CD4-positive, alpha-beta memory T cell (primary cell): ENCODE measurements around the gene GAS6. TPM values are rescaled to one million over a fixed set of nuclear protein-coding genes. Genes with fewer than 3 reads are reported as not detected.

Experiments
- CTCF ChIA-PET: fragments of 350-600 bp; sonication (Branson Sonifier 250); formaldehyde crosslinking; loops from one replicate; lab custom pipeline; 2021; ENCODE audit warnings: inconsistent platforms; ENCODE audit not compliant: partially characterized antibody; lab: Charles Lee
- POLR2A ChIA-PET: fragments of 350-600 bp; sonication (Branson Sonifier 250); formaldehyde crosslinking; loops from one replicate; lab custom pipeline; 2021; ENCODE audit not compliant: partially characterized antibody; lab: Charles Lee
- DNase-seq, 5 donors: peaks; one replicate each; pipeline versions ENCODE4 v3.0.0 to v3.0.0-alpha.2; 2020 to 2022; ENCODE audit warnings: mixed read lengths in 1 of 5
- H3K27ac ChIP-seq: one replicate; pipeline ENCODE4 v1.7.0; 2013; ENCODE audit warnings: low read depth, low read length
- H3K27me3 ChIP-seq: 2 replicates; pipeline ENCODE4 v1.7.0; 2013; ENCODE audit warnings: mild to moderate bottlenecking, low read length, moderate library complexity; ENCODE audit not compliant: insufficient read depth
- H3K36me3 ChIP-seq: 2 replicates; pipeline ENCODE4 v1.7.0; 2013; ENCODE audit warnings: mild to moderate bottlenecking, low read length, moderate library complexity; ENCODE audit not compliant: insufficient read depth
- H3K4me1 ChIP-seq: 2 replicates; pipeline ENCODE4 v1.7.0; 2013; ENCODE audit warnings: mild to moderate bottlenecking, low read length, moderate library complexity; ENCODE audit not compliant: insufficient read depth
- H3K4me3 ChIP-seq, 2 donors: one replicate each; pipeline ENCODE4 v1.7.0; 2013; ENCODE audit warnings: low read length in 2 of 2, mild to moderate bottlenecking in 1 of 2
- H3K9me3 ChIP-seq, 2 donors: one replicate each; pipeline ENCODE4 v1.7.0; 2013; ENCODE audit warnings: low read length in 2 of 2, control low read depth in 1 of 2; ENCODE audit not compliant: control insufficient read depth in 1 of 2
- H3K27ac Mint-ChIP-seq, 7 donors: one replicate each; pipeline ENCODE4 v1.8.0; 2020 to 2021; ENCODE audit warnings: mixed read lengths in 7 of 7, mild to moderate bottlenecking in 6 of 7, inconsistent platforms in 3 of 7, moderate library complexity in 3 of 7
- H3K27me3 Mint-ChIP-seq, 2 donors: one replicate each; pipeline ENCODE4 v1.8.0; 2020 to 2021; ENCODE audit warnings: mixed read lengths in 2 of 2
- H3K36me3 Mint-ChIP-seq, 2 donors: one replicate each; pipeline ENCODE4 v1.8.0; 2020 to 2021; ENCODE audit warnings: mixed read lengths in 2 of 2, inconsistent platforms in 1 of 2, mild to moderate bottlenecking in 1 of 2
- H3K4me1 Mint-ChIP-seq, 4 donors: one replicate each; pipeline ENCODE4 v1.8.0; 2020 to 2021; ENCODE audit warnings: mixed read lengths in 4 of 4, mild to moderate bottlenecking in 1 of 4
- H3K4me3 Mint-ChIP-seq, 8 donors: one replicate each; pipeline ENCODE4 v1.8.0; 2020 to 2021; ENCODE audit warnings: mixed read lengths in 8 of 8, mild to moderate bottlenecking in 7 of 8, moderate library complexity in 6 of 8, inconsistent platforms in 3 of 8
- H3K9me3 Mint-ChIP-seq, 8 donors: one replicate each; pipeline ENCODE4 v1.8.0; 2020 to 2021; ENCODE audit warnings: mixed read lengths in 8 of 8, mild to moderate bottlenecking in 5 of 8, inconsistent platforms in 3 of 8, moderate library complexity in 1 of 8
- intact Hi-C: fragments of 100-400 bp; cut with micrococcal nuclease; formaldehyde crosslinking; loops from one replicate; pipeline ENCODE4 v1.15.1; 2023
- polyA plus RNA-seq, 2 donors: library from polyadenylated mRNA; unstranded; fragments of 300-500 nt; fragmentation: Illumina TruSeq; gene quantifications; one replicate each; pipeline ENCODE4 v1.2.3, GENCODE V29; 2021
- total RNA-seq, 2 experiments: library from RNA; stranded (reverse); gene quantifications; one replicate each; pipeline ENCODE4 v1.2.3, GENCODE V29; 2021

Gene GAS6
- total and polyA plus RNA-seq, 4 experiments from 2014 or later: 0.39 to 17.2 (median 8.8) TPM

DNA sequence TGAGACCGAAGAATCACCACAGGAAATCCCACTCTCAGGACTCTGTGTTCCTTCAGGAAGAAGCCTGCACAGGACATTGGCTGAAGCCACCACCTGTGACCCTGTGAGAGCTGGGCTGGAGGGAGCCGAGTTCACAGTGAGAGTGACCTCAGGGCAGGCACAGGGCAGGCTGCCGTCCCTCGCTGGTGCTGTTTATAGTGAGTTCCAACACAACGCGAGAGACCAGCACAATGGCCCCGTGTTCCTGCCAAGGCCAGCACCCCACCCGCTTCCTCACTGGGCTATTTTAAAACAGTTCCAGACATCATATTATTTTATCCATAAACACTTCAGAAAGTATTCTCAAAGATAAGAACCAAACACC lies 18.4 kb upstream of the GAS6 start:
- CTCF ChIA-PET: no interaction called here
- Histone ChIP-seq H3K27ac (no peak overlapping the region), H3K4me1 (peaks cover 18% of the 10 kb centered on the region), H3K36me3 (no peaks in the 10 kb centered on the region), H3K9me3 (no peaks in the 10 kb centered on the region), H3K4me3 (no peak overlapping the region), H3K27me3 (no peaks in the 10 kb centered on the region)
- peaks cover 2 to 4% of the 10 kb centered on the region in 2 donors for H3K27me3 Mint-ChIP-seq
- intact Hi-C loops: no loop called here
- peaks cover 5 to 26% (median 13%) of the 10 kb centered on the region in 4 donors for H3K4me1 Mint-ChIP-seq
- no peak overlapping the region for H3K27ac Mint-ChIP-seq
- no peak for DNase-seq
- POLR2A ChIA-PET: interaction anchor here (2.3 kb wide), 1 partner anchor 36 kb away, joined by 9 read pairs; no protein-coding TSS in a partner anchor
- peaks cover 0 to 2% (median 0%) of the 10 kb centered on the region in 8 donors for H3K9me3 Mint-ChIP-seq
- H3K4me3 Mint-ChIP-seq: peak overlapping the region in 2 of 8 donors; percentile 29 to 47
- H3K36me3 Mint-ChIP-seq: no peaks in the 10 kb centered on the region

- peaks cover 0 to 2% (median 0%) of the 10 kb centered on the region in 8 donors for H3K9me3 Mint-ChIP-seq
- H3K4me1 ChIP-seq: peaks cover 18% of the 10 kb centered on the region
- CTCF ChIA-PET: no interaction called here
- no peak overlapping the region for H3K4me3 ChIP-seq
- H3K27me3 ChIP-seq: no peaks in the 10 kb centered on the region
- POLR2A ChIA-PET: interaction anchor here (2.3 kb wide), 1 partner anchor 35 kb away, joined by 9 read pairs; no protein-coding TSS in a partner anchor
- H3K9me3 ChIP-seq: no peaks in the 10 kb centered on the region
- DNase-seq: peak in 1 of 5 donors; percentile 6
- H3K4me1 Mint-ChIP-seq: peaks cover 8 to 26% (median 13%) of the 10 kb centered on the region in 4 donors
- peaks cover 2 to 4% of the 10 kb centered on the region in 2 donors for H3K27me3 Mint-ChIP-seq
- no peaks in the 10 kb centered on the region for H3K36me3 Mint-ChIP-seq
- H3K27ac Mint-ChIP-seq: peak overlapping the region in 1 of 7 donors; percentile 18
- peak overlapping the region in 3 of 8 donors; percentile 15 to 47 (median 29) for H3K4me3 Mint-ChIP-seq
- no peak overlapping the region for H3K27ac ChIP-seq
- intact Hi-C loops: no loop called here
- no peaks in the 10 kb centered on the region for H3K36me3 ChIP-seq
Observed at GRCh38 chr13:113881614-113882266, 17.9 kb upstream of the GAS6 start.

DNA sequence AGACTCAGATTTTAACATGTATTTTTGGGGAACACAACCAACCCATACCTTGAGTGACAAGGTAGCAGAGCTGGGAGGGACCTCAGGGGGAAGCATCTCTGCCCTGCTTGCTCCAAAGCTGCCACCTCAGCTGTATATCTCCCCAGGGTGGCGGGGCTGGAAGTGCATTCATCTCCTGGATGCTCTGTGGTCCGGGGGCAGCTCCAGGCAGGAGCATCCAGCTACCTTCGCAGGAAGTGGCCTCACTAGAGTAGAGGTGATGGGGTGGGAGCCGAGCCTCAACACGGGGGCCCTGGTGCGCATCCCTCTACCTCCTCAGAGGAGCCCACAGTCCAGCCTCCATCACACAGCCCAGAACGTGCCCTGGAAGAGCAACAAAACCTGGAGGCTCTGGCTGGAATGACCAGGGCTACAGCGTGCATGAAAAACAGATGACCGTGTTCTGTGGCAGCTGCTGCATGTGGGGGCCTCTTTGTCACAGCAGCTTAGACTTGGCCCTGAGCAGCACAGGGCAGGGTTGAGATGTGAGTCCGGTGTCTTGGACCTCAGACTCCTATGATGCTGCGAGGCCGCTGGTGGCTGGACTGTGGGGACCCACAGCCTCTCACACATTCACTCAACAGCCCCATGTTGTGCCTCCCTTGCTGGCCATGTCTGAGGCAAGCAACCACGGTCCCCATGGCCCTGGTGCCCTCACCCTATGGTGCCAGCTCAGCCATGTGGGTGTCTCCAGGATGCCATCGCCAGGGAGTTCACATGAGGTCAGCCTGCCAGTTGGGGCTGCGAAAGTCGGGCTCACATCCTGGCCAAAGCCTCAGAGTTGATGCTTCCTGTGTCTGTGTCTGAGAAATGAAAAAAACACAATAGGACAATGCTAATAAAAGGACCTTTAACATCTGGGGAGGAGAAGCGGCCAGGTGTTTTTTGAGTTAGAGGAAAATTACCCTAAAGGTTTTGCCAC lies 17.1 kb upstream of the GAS6 start:
- no peak overlapping the region for H3K4me3 ChIP-seq
- DNase-seq: no peak
- no peaks in the 10 kb centered on the region for H3K36me3 ChIP-seq
- peaks cover 18% of the 10 kb centered on the region for H3K4me1 ChIP-seq
- H3K36me3 Mint-ChIP-seq: no peaks in the 10 kb centered on the region
- peaks cover 13 to 34% (median 14%) of the 10 kb centered on the region in 4 donors for H3K4me1 Mint-ChIP-seq
- no peak overlapping the region for H3K27ac ChIP-seq
- intact Hi-C loops: no loop called here
- POLR2A ChIA-PET: interaction anchor here (2.3 kb wide), 1 partner anchor 34 kb away, joined by 9 read pairs; no protein-coding TSS in a partner anchor
- no peaks in the 10 kb centered on the region for H3K27me3 ChIP-seq
- H3K9me3 ChIP-seq: no peaks in the 10 kb centered on the region
- H3K4me3 Mint-ChIP-seq: peak overlapping the region in 2 of 8 donors; percentile 15 to 63
- no peaks in the 10 kb centered on the region for H3K27me3 Mint-ChIP-seq
- H3K9me3 Mint-ChIP-seq: peaks cover 0 to 8% (median 0%) of the 10 kb centered on the region in 8 donors
- H3K27ac Mint-ChIP-seq: peak overlapping the region in 2 of 7 donors; percentile 18 to 29
- CTCF ChIA-PET: no interaction called here

DNA sequence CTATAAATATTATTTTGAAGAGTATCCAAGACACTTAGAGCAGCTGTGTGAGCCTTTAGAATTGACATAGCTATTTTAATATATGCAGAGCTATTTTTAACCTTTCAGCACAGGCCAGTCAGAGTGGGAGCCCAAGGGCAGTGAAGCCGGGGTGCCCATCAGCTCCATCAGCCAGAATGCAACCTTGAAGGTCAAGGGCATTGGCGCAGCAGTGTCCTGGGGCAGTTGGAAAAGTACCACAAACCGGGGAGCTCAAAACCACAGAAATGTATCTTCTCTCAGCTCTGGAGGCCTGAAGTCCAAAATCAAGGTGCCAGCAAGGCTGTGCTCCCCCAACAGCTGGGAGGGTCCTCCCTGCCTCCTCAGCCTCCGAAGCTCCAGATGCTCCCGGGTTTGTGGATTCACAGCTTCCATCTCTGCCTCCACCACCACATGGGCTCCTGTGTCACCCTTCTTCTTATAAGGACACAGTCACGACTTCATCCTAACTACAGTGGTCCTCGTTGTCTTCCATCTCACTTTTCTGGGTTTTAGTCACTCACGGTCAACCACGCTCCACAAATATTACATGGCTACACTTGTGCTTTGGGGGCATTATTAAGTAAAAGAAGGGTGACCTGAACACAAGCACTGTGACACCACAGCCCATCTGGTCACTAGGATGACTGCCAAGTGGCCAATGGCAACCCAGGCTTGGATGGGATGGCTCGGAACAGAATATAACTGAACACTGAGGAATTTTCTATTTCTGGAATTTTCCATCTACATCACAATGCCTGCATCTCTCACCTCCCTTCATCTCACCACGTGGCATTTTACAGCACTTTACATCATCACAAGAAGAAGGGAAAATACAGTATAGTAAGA lies 15.9 kb upstream of the GAS6 start:
- intact Hi-C loops: no loop called here
- no peak for DNase-seq
- POLR2A ChIA-PET: interaction anchor here (1.1 to 2.3 kb wide), 2 partner anchors 33 to 34 kb away, joined by 3 to 9 read pairs; no protein-coding TSS in a partner anchor
- CTCF ChIA-PET: no interaction called here
- peaks cover 14 to 37% (median 17%) of the 10 kb centered on the region in 4 donors for H3K4me1 Mint-ChIP-seq
- H3K4me3 Mint-ChIP-seq: peak overlapping the region in 1 of 8 donors; percentile 30
- Histone ChIP-seq H3K36me3 (no peaks in the 10 kb centered on the region), H3K27ac (no peak overlapping the region), H3K9me3 (no peaks in the 10 kb centered on the region), H3K4me1 (peaks cover 18% of the 10 kb centered on the region), H3K4me3 (no peak overlapping the region), H3K27me3 (no peaks in the 10 kb centered on the region)
- no peaks in the 10 kb centered on the region for H3K36me3 Mint-ChIP-seq
- H3K9me3 Mint-ChIP-seq: peaks cover 0 to 11% (median 0%) of the 10 kb centered on the region in 8 donors
- H3K27ac Mint-ChIP-seq: peak overlapping the region in 1 of 7 donors; percentile 57
- H3K27me3 Mint-ChIP-seq: no peaks in the 10 kb centered on the region

GRCh38 chr13:113879017-113879416 lies 15.1 kb upstream of the GAS6 start:
- H3K4me3 ChIP-seq: no peak overlapping the region
- no peaks in the 10 kb centered on the region for H3K36me3 Mint-ChIP-seq
- ChIA-PET CTCF (no interaction called here), POLR2A (interaction anchor here (1.1 kb wide), 1 partner anchor 33 kb away, joined by 3 read pairs; no protein-coding TSS in a partner anchor)
- H3K4me3 Mint-ChIP-seq: no peak overlapping the region
- no peaks in the 10 kb centered on the region for H3K27me3 ChIP-seq
- peak overlapping the region in 1 of 7 donors; percentile 17 for H3K27ac Mint-ChIP-seq
- H3K27ac ChIP-seq: no peak overlapping the region
- intact Hi-C loops: no loop called here
- no peak for DNase-seq
- peaks cover 0 to 11% (median 0%) of the 10 kb centered on the region in 8 donors for H3K9me3 Mint-ChIP-seq
- no peaks in the 10 kb centered on the region for H3K27me3 Mint-ChIP-seq
- peaks cover 18% of the 10 kb centered on the region for H3K4me1 ChIP-seq
- H3K4me1 Mint-ChIP-seq: peaks cover 14 to 37% (median 17%) of the 10 kb centered on the region in 4 donors
- H3K36me3 ChIP-seq: no peaks in the 10 kb centered on the region
- H3K9me3 ChIP-seq: no peaks in the 10 kb centered on the region

- no peak overlapping the region for H3K27ac ChIP-seq
- CTCF ChIA-PET: no interaction called here
- no peak overlapping the region for H3K4me3 Mint-ChIP-seq
- peaks cover 3 to 5% of the 10 kb centered on the region in 2 donors for H3K27me3 Mint-ChIP-seq
- H3K4me3 ChIP-seq: no peak overlapping the region
- peaks cover 0 to 11% (median under 1%) of the 10 kb centered on the region in 8 donors for H3K9me3 Mint-ChIP-seq
- peak overlapping the region in 2 of 7 donors; percentile 13 to 83 for H3K27ac Mint-ChIP-seq
- no peaks in the 10 kb centered on the region for H3K27me3 ChIP-seq
- H3K36me3 Mint-ChIP-seq: no peaks in the 10 kb centered on the region
- peaks cover 14% of the 10 kb centered on the region for H3K4me1 ChIP-seq
- DNase-seq: no peak
- no peaks in the 10 kb centered on the region for H3K36me3 ChIP-seq
- no peaks in the 10 kb centered on the region for H3K9me3 ChIP-seq
- POLR2A ChIA-PET: interaction anchor here (0.8 kb wide), 1 partner anchor 32 kb away, joined by 3 read pairs; no protein-coding TSS in a partner anchor
- H3K4me1 Mint-ChIP-seq: peaks cover 11 to 30% (median 17%) of the 10 kb centered on the region in 4 donors
- intact Hi-C loops: no loop called here
Observed at GRCh38 chr13:113877149-113877990, 13.5 kb upstream of the GAS6 start.
